Stomach (tissue), 4 donors: ENCODE data around the gene DOCK4.

ENCODE experiments used
- CTCF ChIP-seq, 7 experiments: fragments of 450-650 bp in 4 of 7; fragments of 200-600 bp in 3 of 7; sonication (generic) in 3 of 7; IDR thresholded peaks; one replicate each; pipeline ENCODE4 v1.5.1; 2016 to 2019; ENCODE audit warnings: antibody characterized with exemption in 7 of 7, control low read depth in 2 of 7, mild to moderate bottlenecking in 1 of 7
- EP300 ChIP-seq: sonication (generic); formaldehyde crosslinking; IDR thresholded peaks from one replicate; pipeline ENCODE4 v1.6.1; 2017; ENCODE audit warnings: antibody characterized with exemption
- POLR2A ChIP-seq, 4 donors: fragments of 450-650 bp; IDR thresholded peaks; one replicate each; pipeline ENCODE4 v1.6.1; 2016; ENCODE audit warnings: antibody characterized with exemption in 4 of 4, control low read depth in 2 of 4, mild to moderate bottlenecking in 1 of 4, moderate library complexity in 1 of 4

- no peak for TF ChIP-seq CTCF (IDR thresholded peaks at IDR 0.05)
- no peak for TF ChIP-seq EP300
- no peak for TF ChIP-seq POLR2A (IDR thresholded peaks at IDR 0.05)
Observed at GRCh38 chr7:112081778-112082177, 124.4 kb downstream of the DOCK4 start.
